Testis (tissue), 2 donors: ENCODE measurements around the gene BCAR3.

ENCODE experiments used
- CTCF ChIP-seq, 3 experiments: fragments of 450-650 bp in 2 of 3; fragments of 200-600 bp in 1 of 3; sonication (generic) in 1 of 3; IDR thresholded peaks; one replicate each; pipeline ENCODE4 v1.5.1; 2016 to 2019; ENCODE audit warnings: antibody characterized with exemption in 3 of 3, mild to moderate bottlenecking in 2 of 3, moderate library complexity in 1 of 3
- POLR2A ChIP-seq: fragments of 450-650 bp; IDR thresholded peaks from one replicate; pipeline ENCODE4 v1.6.1; 2017; ENCODE audit warnings: antibody characterized with exemption, mild to moderate bottlenecking, moderate library complexity

- no peak for TF ChIP-seq CTCF (IDR thresholded peaks at IDR 0.05)
- TF ChIP-seq POLR2A = no peak
These were observed 35.3 kb upstream of the BCAR3 start for GRCh38 chr1:93716941-93717368.
